GM12878 (cell line): ENCODE measurements around the gene CDHR2. TPM values are rescaled to one million over a fixed set of nuclear protein-coding genes. Genes with fewer than 3 reads are reported as not detected.

ENCODE experiments used
- ATAC-seq: fragments of 200-7000 bp; cut with Tn5 transposase; 3 replicates; pipeline ENCODE4 v1.9.1; 2020; ENCODE audit warnings: mild to moderate bottlenecking, moderate library complexity
- BruUV-seq: library from RNA; stranded (reverse); fragments of 400-500 nt; replicated peaks from 2 replicates; lab custom pipeline; 2021; lab: Mats Ljungman, UMichigan
- CTCF ChIA-PET: fragments of 300-600 bp; sonication (Branson Sonifier 250); formaldehyde crosslinking; extraction: SDS; loops from one replicate; lab custom pipeline; 2021; ENCODE audit warnings: inconsistent platforms; lab: Yijun Ruan, JAX
- POLR2A ChIA-PET: fragments of 350-600 bp; formaldehyde crosslinking; extraction: SDS; loops from one replicate; lab custom pipeline; 2021; ENCODE audit warnings: inconsistent platforms; lab: Charles Lee
- RAD21 ChIA-PET: fragments of 300-600 bp; sonication (Branson Sonifier 250); formaldehyde crosslinking; loops from one replicate; lab custom pipeline; 2023; ENCODE audit warnings: antibody characterized with exemption; ENCODE audit not compliant: unreplicated experiment; lab: Charles Lee
- SMC1A ChIA-PET: fragments of 300-600 bp; sonication (Branson Sonifier 250); formaldehyde crosslinking; loops from one replicate; lab custom pipeline; 2023; ENCODE audit not compliant: unreplicated experiment, uncharacterized antibody; lab: Charles Lee
- DNase-seq: peaks from one replicate; pipeline ENCODE4 v3.0.0-alpha.2; 2011; ENCODE audit warnings: low read depth, low spot score
- FAIRE-seq: peaks from 3 replicates; lab custom pipeline; 2011; peaks lifted over from hg19 to GRCh38; lab: Jason Lieb, UNC
- H2AFZ ChIP-seq: 2 replicates; pipeline ENCODE4 v1.6.0; 2011; ENCODE audit warnings: low read depth, low read length, control low read depth; ENCODE audit not compliant: control insufficient read depth
- H3K27ac ChIP-seq: 2 replicates; pipeline ENCODE4 v1.5.1; 2011; ENCODE audit warnings: control low read depth; ENCODE audit not compliant: control insufficient read depth, insufficient read depth
- H3K27me3 ChIP-seq, 2 experiments: replicated peaks in 1 of 2; 2 replicates each; pipeline versions ENCODE4 v1.6.0 to v1.6.1; 2011; ENCODE audit warnings: low read length in 1 of 2; ENCODE audit not compliant: control insufficient read depth in 2 of 2, insufficient read depth in 2 of 2
- H3K36me3 ChIP-seq, 2 experiments: 2 replicates each; pipeline ENCODE4 v1.5.1; 2011; ENCODE audit warnings: low read length in 1 of 2; ENCODE audit not compliant: control insufficient read depth in 2 of 2, insufficient read depth in 2 of 2
- H3K4me1 ChIP-seq: 2 replicates; pipeline ENCODE4 v1.6.1; 2011; ENCODE audit warnings: mild to moderate bottlenecking, low read length, moderate library complexity, mixed read lengths; ENCODE audit not compliant: control insufficient read depth, insufficient read depth
- H3K4me2 ChIP-seq: 2 replicates; pipeline ENCODE4 v1.6.0; 2011; ENCODE audit warnings: control low read depth; ENCODE audit not compliant: control insufficient read depth, insufficient read depth
- H3K4me3 ChIP-seq: fragments of 200-600 bp; sonication (generic); 2 replicates; pipeline ENCODE4 v1.5.1; 2016
- H3K79me2 ChIP-seq: 2 replicates; pipeline ENCODE4 v1.6.0; 2011; ENCODE audit warnings: low read length; ENCODE audit not compliant: control insufficient read depth, insufficient read depth
- H3K9ac ChIP-seq: 2 replicates; pipeline ENCODE4 v1.8.0; 2011; ENCODE audit warnings: low read length, control low read depth, mixed read lengths; ENCODE audit not compliant: control insufficient read depth, insufficient read depth
- H3K9me3 ChIP-seq: replicated peaks from 3 replicates; pipeline ENCODE4 v1.5.1; 2011; ENCODE audit warnings: mild to moderate bottlenecking, low read length; ENCODE audit not compliant: control insufficient read depth, insufficient read depth
- H4K20me1 ChIP-seq: 2 replicates; pipeline ENCODE4 v1.6.0; 2011; ENCODE audit not compliant: control insufficient read depth, insufficient read depth
- MEF2B ChIP-seq: fragments of 450-650 bp; IDR thresholded peaks from 2 replicates; pipeline ENCODE4 v1.6.1; 2018; ENCODE audit warnings: mild to moderate bottlenecking, moderate library complexity; ENCODE audit not compliant: partially characterized antibody, poor library complexity, severe bottlenecking
- NR2C2 ChIP-seq: IDR thresholded peaks from 2 replicates; pipeline ENCODE4 v1.6.1; 2011; ENCODE audit warnings: borderline replicate concordance, low read depth; ENCODE audit not compliant: control insufficient read depth, insufficient read length
- NR2F1 ChIP-seq: fragments of 450-650 bp; conservative IDR thresholded peaks from 2 replicates; pipeline ENCODE4 v1.6.1; 2017; ENCODE audit warnings: mild to moderate bottlenecking
- PML ChIP-seq: IDR thresholded peaks from 2 replicates; pipeline ENCODE4 v1.6.1; 2012; ENCODE audit warnings: low read length, inconsistent platforms
- SUPT20H ChIP-seq: IDR thresholded peaks from 2 replicates; pipeline ENCODE4 v1.6.1; 2011; ENCODE audit warnings: low read depth, mild to moderate bottlenecking, low read length, moderate library complexity, borderline replicate concordance; ENCODE audit not compliant: control insufficient read depth
- ZSCAN29 ChIP-seq: fragments of 450-650 bp; IDR thresholded peaks from 2 replicates; pipeline ENCODE4 v1.6.1; 2017; ENCODE audit warnings: mild to moderate bottlenecking, moderate library complexity
- WGBS: methylation state at CpG from one replicate; pipeline ENCODE4 v1.1.6; 2016; ENCODE audit warnings: low lambda C conversion rate; ENCODE audit not compliant: insufficient replicate concordance, insufficient coverage; ENCODE audit errors: missing lambda C conversion rate; 5-methylcytosine and 5-hydroxymethylcytosine counted together
- in situ Hi-C: fragments of 300-500 bp; cut with MboI; formaldehyde crosslinking; loops from 9 replicates; pipeline ENCODE4 v1.14.3; 2018; ENCODE audit warnings: mixed read lengths
- intact Hi-C: fragments of 100-400 bp; cut with micrococcal nuclease; formaldehyde crosslinking; loops from one replicate; pipeline ENCODE4 v1.14.2; 2022; ENCODE audit not compliant: unreplicated experiment
- polyA plus RNA-seq, 11 experiments: library from polyadenylated mRNA; depleted of rRNA in 4 of 11; unstranded in 6 of 11; stranded (reverse) in 5 of 11; fragments of >200 nt; fragmentation: Nextera tagmentation in 4 of 11; fragmentation: Illumina TruSeq in 1 of 11; extraction: Ambion mirVana in 4 of 11; extraction: Trizol in 1 of 11; gene quantifications; 1 replicate in 1 of 11; 2 replicates in 10 of 11; pipeline versions ENCODE4 v1.2.1 to v1.2.3, GENCODE V29; 2011 to 2016; ENCODE audit warnings: inconsistent platforms in 2 of 11, missing spikeins in 2 of 11, low read depth in 1 of 11
- total RNA-seq, 4 experiments: library from RNA; depleted of rRNA in 3 of 4; stranded (reverse); fragments of >200 nt in 3 of 4; fragmentation: Illumina TruSeq in 1 of 4; extraction: Trizol in 1 of 4; gene quantifications; 2 replicates each; pipeline versions ENCODE4 v1.2.1 to v1.2.3, GENCODE V29; 2013 to 2021
- TF ChIP-seq, protein P1 (sequence below): fragments of 450-650 bp; formaldehyde crosslinking; IDR thresholded peaks from 2 replicates; pipeline ENCODE4 v1.4.0; 2022; ENCODE audit warnings: mild to moderate bottlenecking, moderate library complexity
- TF ChIP-seq, protein P2 (sequence below): fragments of 450-650 bp; IDR thresholded peaks from 2 replicates; pipeline ENCODE4 v1.6.1; 2016; ENCODE audit warnings: mild to moderate bottlenecking
- TF ChIP-seq, protein P3 (sequence below): fragments of 450-650 bp; IDR thresholded peaks from 2 replicates; pipeline ENCODE4 v1.6.1; 2016; ENCODE audit warnings: mild to moderate bottlenecking

CDHR2 gene
- total and polyA plus RNA-seq, 10 of the 15 experiments (the other 5 are each of a cell fraction or from before 2014, with no cell fraction given): 0.03 to 0.46 (median 0.06) TPM; not detected in 5

DNA sequence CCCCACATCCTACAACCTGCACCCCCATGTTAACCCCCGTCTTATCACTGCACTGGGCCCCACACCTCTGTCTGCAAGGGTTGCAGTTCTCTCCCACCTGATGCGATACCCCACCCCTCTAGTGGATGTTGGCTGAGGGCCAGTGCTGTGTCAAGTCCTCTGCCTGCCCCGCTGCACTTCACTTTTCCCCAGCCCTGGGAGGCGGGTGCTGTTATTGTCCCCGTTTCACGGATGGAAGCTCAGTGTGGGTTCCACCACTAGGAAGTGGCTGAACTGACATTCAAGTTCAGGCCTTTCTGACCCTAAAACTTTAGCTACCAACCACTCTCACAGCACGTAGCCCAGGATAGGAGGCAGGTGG is 77.7 kb downstream of the CDHR2 start:
- POLR2A ChIA-PET: no interaction called here
- H3K79me2 ChIP-seq: no peaks in the 10 kb centered on the region
- no peak overlapping the region for H2AFZ ChIP-seq
- 31% methylated on average over 7 of the region's 7 CpGs for WGBS
- H3K4me1 ChIP-seq: no peaks in the 10 kb centered on the region; the same call in 1 of the 2 replicates
- no peak for FAIRE-seq
- no peak overlapping the region for H3K4me3 ChIP-seq
- peaks cover 7 to 11% of the 10 kb centered on the region in 2 experiments for H3K27me3 ChIP-seq
- SMC1A ChIA-PET: no interaction called here
- no peak overlapping the region for H3K27ac ChIP-seq
- in situ Hi-C loops: no loop called here
- ATAC-seq: no peak
- CTCF ChIA-PET: no interaction called here
- no peaks in the 10 kb centered on the region for H3K36me3 ChIP-seq
- intact Hi-C loops: no loop called here
- RAD21 ChIA-PET: no interaction called here
- no peak for DNase-seq
- no peak overlapping the region for H3K9ac ChIP-seq
- 0 out of 2 replicates have a peak, but pooled peaks cover 3% of the 10 kb centered on the region for H4K20me1 ChIP-seq
- no peaks in the 10 kb centered on the region for H3K9me3 ChIP-seq
- TF ChIP-seq, protein P1, sequence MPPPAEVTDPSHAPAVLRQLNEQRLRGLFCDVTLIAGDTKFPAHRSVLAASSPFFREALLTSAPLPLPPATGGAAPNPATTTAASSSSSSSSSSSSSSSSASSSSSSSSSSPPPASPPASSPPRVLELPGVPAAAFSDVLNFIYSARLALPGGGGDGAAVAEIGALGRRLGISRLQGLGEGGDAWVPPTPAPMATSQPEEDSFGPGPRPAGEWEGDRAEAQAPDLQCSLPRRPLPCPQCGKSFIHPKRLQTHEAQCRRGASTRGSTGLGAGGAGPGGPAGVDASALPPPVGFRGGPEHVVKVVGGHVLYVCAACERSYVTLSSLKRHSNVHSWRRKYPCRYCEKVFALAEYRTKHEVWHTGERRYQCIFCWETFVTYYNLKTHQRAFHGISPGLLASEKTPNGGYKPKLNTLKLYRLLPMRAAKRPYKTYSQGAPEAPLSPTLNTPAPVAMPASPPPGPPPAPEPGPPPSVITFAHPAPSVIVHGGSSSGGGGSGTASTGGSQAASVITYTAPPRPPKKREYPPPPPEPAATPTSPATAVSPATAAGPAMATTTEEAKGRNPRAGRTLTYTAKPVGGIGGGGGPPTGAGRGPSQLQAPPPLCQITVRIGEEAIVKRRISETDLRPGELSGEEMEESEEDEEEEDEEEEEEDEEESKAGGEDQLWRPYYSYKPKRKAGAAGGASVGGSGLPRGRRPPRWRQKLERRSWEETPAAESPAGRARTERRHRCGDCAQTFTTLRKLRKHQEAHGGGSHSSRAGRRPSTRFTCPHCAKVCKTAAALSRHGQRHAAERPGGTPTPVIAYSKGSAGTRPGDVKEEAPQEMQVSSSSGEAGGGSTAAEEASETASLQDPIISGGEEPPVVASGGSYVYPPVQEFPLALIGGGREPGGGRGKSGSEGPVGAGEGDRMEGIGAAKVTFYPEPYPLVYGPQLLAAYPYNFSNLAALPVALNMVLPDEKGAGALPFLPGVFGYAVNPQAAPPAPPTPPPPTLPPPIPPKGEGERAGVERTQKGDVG (CRISPR knock-in tag): no peak
- no peak for TF ChIP-seq NR2C2
- TF ChIP-seq, protein P2, sequence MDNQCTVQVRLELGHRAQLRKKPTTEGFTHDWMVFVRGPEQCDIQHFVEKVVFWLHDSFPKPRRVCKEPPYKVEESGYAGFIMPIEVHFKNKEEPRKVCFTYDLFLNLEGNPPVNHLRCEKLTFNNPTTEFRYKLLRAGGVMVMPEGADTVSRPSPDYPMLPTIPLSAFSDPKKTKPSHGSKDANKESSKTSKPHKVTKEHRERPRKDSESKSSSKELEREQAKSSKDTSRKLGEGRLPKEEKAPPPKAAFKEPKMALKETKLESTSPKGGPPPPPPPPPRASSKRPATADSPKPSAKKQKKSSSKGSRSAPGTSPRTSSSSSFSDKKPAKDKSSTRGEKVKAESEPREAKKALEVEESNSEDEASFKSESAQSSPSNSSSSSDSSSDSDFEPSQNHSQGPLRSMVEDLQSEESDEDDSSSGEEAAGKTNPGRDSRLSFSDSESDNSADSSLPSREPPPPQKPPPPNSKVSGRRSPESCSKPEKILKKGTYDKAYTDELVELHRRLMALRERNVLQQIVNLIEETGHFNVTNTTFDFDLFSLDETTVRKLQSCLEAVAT: no peak
- TF ChIP-seq SUPT20H: no peak
- TF ChIP-seq, protein P3, sequence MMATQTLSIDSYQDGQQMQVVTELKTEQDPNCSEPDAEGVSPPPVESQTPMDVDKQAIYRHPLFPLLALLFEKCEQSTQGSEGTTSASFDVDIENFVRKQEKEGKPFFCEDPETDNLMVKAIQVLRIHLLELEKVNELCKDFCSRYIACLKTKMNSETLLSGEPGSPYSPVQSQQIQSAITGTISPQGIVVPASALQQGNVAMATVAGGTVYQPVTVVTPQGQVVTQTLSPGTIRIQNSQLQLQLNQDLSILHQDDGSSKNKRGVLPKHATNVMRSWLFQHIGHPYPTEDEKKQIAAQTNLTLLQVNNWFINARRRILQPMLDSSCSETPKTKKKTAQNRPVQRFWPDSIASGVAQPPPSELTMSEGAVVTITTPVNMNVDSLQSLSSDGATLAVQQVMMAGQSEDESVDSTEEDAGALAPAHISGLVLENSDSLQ: no peak
- no peak for TF ChIP-seq MEF2B
- TF ChIP-seq ZSCAN29: no peak
- TF ChIP-seq NR2F1: no peak
- no peak for TF ChIP-seq PML
- BruUV-seq: no TSS peak
- no peak overlapping the region for H3K4me2 ChIP-seq
